ENCODE results near the gene PLA2G7.
"Not testable (repeated sequence)": the region's sequence is repeated elsewhere in the genome, so short reads cannot be mapped to it uniquely, and the experiment has no call there.

Gene PLA2G7

DNA sequence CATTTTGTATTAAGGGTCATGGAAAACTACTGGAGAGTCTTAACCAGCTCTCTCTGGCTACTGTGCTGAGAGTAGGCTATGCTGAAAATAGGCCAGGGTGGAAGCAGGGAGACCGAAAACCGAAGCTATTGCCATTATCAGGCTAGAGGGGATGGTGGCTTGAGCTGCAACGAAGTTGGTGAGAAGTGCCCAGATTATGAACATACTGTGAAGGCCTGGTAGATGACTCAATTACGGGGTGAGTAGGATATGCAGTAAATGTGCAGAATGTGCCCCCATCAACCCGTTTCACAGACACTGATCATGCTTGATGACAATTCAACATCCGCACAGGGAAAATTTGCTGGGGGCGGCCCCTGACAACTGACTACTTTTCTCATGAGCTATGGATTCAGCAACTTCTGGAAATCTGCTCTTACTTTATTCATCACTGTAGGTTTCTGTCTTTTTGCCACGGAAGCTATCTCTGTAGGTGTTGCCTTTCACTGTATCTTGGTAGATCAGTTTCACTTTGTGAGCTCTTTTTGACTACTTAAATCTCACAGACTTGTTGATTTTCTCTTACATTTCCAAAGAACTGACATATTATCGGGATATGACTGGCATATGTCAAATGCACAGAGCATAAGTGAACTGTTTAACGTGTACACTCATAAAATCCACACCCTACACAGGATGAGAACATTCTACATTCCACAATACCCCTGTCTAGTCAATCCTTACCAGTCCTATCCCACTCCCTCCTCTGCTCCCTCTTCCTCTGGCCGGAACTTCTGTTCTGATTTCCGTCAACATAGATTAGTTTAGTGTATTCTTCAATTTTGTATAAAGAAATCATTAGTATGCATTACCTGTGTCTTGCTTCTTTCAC lies 42.5 kb upstream of the PLA2G7 start:
- no peak for DNase-seq
- Histone ChIP-seq H2BK15ac (ENCODE audit: low read depth, poor library complexity, severe bottlenecking) (no peak overlapping the region), H3K9me3 (ENCODE audit: control insufficient read depth, low read length) (no peaks in the 10 kb centered on the region), H2BK12ac (ENCODE audit: low read length in 2 of 2) (no peak overlapping the region), H3K4me1 (ENCODE audit: control insufficient read depth, insufficient read depth, low read depth, low read length) (no peaks in the 10 kb centered on the region), H3K14ac (ENCODE audit: low read length in 2 of 2) (no peak overlapping the region), H3K79me1 (replicated peaks; ENCODE audit: low read length, poor library complexity, severe bottlenecking) (no peaks in the 10 kb centered on the region), H4K8ac (ENCODE audit: low read length) (no peak overlapping the region), H3K4ac (ENCODE audit: low read depth in 1 of 2, low read length in 2 of 2) (no peak overlapping the region), H2AK5ac (ENCODE audit: low read length, severe bottlenecking) (no peak overlapping the region), H3K36me3 (ENCODE audit: control insufficient read depth in 1 of 2, insufficient read depth in 2 of 2, low read depth in 1 of 2, low read length in 2 of 2) (no peaks in the 10 kb centered on the region), H3K27ac (ENCODE audit: low read length, poor library complexity, severe bottlenecking) (no peak overlapping the region), H4K91ac (ENCODE audit: low read length) (no peak overlapping the region), H3K18ac (ENCODE audit: low read depth in 1 of 2, low read length in 2 of 2) (no peak overlapping the region), H3K9ac (ENCODE audit: low read length) (no peak overlapping the region), H2AFZ (ENCODE audit: low read depth, low read length) (no peak overlapping the region), H3K4me3 (ENCODE audit: insufficient read depth in 1 of 2, low read depth in 1 of 2, low read length in 2 of 2) (no peak overlapping the region), H2BK120ac (ENCODE audit: low read depth, low read length) (no peak overlapping the region), H3K4me2 (ENCODE audit: low read length, poor library complexity, severe bottlenecking) (no peak overlapping the region), H3K27me3 (ENCODE audit: control insufficient read depth in 1 of 2, insufficient read depth in 1 of 2, low read length in 2 of 2) (peaks cover 0 to 2% of the 10 kb centered on the region in 2 experiments), H2BK5ac (ENCODE audit: low read depth, low read length, poor library complexity, severe bottlenecking) (no peak overlapping the region), H3K23ac (ENCODE audit: low read length in 2 of 2) (no peak overlapping the region)
- WGBS, result 85% methylated on average over 10 of the region's 12 CpGs

DNA sequence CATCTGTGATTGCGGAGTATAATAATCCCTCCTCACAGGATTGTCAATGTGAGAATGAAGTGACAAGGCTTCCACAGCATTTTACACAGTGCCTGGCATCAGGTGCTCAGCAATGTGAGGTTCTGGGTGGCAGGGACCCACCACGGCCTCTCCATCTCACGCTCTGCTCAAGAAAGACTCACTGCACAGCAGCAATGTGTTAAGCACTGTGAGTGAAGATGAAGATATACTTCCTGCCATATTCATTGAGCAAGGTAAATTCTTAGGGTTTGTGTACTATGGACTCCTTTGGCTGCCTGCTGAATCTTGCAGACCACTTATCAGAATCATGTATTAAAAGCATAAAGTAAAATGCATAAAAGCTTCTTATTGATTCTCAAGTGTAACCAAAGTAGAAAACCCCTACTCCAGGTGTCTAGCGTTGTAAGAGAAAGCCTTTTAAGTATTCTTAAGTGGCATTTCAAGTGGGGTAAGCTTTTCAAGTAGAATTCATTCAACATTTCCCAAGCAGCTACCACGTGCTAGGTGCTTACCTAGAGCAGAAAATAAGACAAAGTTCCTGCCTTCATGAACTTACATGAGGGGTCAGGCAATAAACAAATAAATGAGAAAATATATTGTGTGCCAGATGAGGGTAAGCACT lies 41.0 kb upstream of the PLA2G7 start:
- H2BK12ac ChIP-seq (ENCODE audit: low read length in 2 of 2), result no peak overlapping the region
- H4K8ac ChIP-seq (ENCODE audit: low read length), result no peak overlapping the region
- no peak overlapping the region for H2AFZ ChIP-seq (ENCODE audit: low read depth, low read length)
- H3K27me3 ChIP-seq (ENCODE audit: control insufficient read depth in 1 of 2, insufficient read depth in 1 of 2, low read length in 2 of 2), result peaks cover 0 to 4% of the 10 kb centered on the region in 2 experiments
- no peaks in the 10 kb centered on the region for H3K4me1 ChIP-seq (ENCODE audit: control insufficient read depth, insufficient read depth, low read depth, low read length)
- no peak overlapping the region for H3K23ac ChIP-seq (ENCODE audit: low read length in 2 of 2)
- no peak overlapping the region for H3K4ac ChIP-seq (ENCODE audit: low read depth in 1 of 2, low read length in 2 of 2)
- H2BK5ac ChIP-seq (ENCODE audit: low read depth, low read length, poor library complexity, severe bottlenecking), result no peak overlapping the region
- no peak overlapping the region for H3K9ac ChIP-seq (ENCODE audit: low read length)
- no peak overlapping the region for H2BK15ac ChIP-seq (ENCODE audit: low read depth, poor library complexity, severe bottlenecking)
- no peaks in the 10 kb centered on the region for H3K36me3 ChIP-seq (ENCODE audit: control insufficient read depth in 1 of 2, insufficient read depth in 2 of 2, low read depth in 1 of 2, low read length in 2 of 2)
- H3K27ac ChIP-seq (ENCODE audit: low read length, poor library complexity, severe bottlenecking), result no peak overlapping the region
- no peaks in the 10 kb centered on the region for H3K9me3 ChIP-seq (ENCODE audit: control insufficient read depth, low read length)
- H3K4me2 ChIP-seq (ENCODE audit: low read length, poor library complexity, severe bottlenecking), result no peak overlapping the region
- WGBS, result 85% methylated on average over 4 of the region's 5 CpGs
- no peak for DNase-seq
- H3K4me3 ChIP-seq (ENCODE audit: insufficient read depth in 1 of 2, low read depth in 1 of 2, low read length in 2 of 2), result no peak overlapping the region
- no peak overlapping the region for H3K18ac ChIP-seq (ENCODE audit: low read depth in 1 of 2, low read length in 2 of 2)
- H3K14ac ChIP-seq (ENCODE audit: low read length in 2 of 2), result no peak overlapping the region
- no peaks in the 10 kb centered on the region for H3K79me1 ChIP-seq (replicated peaks; ENCODE audit: low read length, poor library complexity, severe bottlenecking)
- no peak overlapping the region for H2BK120ac ChIP-seq (ENCODE audit: low read depth, low read length)
- no peak overlapping the region for H2AK5ac ChIP-seq (ENCODE audit: low read length, severe bottlenecking)
- no peak overlapping the region for H4K91ac ChIP-seq (ENCODE audit: low read length)

DNA sequence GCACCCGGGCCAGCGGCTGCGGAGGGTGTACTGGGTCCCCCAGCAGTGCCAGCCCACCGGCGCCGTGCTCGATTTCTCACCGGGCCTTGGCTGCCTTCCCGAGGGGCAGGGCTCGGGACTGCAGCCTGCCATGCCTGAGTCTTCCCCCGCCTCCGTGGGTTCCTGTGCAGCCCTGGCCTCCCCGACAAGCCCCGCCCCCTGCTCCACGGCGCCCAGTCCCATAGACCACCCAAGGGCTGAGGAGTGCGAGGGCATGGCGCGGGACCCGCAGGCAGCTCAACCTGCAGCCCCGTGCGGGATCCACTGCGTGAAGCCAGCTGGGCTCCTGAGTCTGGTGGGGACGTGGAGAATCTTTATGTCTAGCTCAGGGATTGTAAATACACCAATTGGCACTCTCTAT lies 39.6 kb upstream of the PLA2G7 start:
- DNase-seq; H3K4me1 ChIP-seq (ENCODE audit: control insufficient read depth, insufficient read depth, low read depth, low read length); H2BK12ac ChIP-seq (ENCODE audit: low read length in 2 of 2); H3K18ac ChIP-seq (ENCODE audit: low read depth in 1 of 2, low read length in 2 of 2); H3K9me3 ChIP-seq (ENCODE audit: control insufficient read depth, low read length); H3K4me2 ChIP-seq (ENCODE audit: low read length, poor library complexity, severe bottlenecking); H2BK5ac ChIP-seq (ENCODE audit: low read depth, low read length, poor library complexity, severe bottlenecking); H3K4me3 ChIP-seq (ENCODE audit: insufficient read depth in 1 of 2, low read depth in 1 of 2, low read length in 2 of 2); H3K14ac ChIP-seq (ENCODE audit: low read length in 2 of 2); H2BK120ac ChIP-seq (ENCODE audit: low read depth, low read length); H3K27ac ChIP-seq (ENCODE audit: low read length, poor library complexity, severe bottlenecking); H4K8ac ChIP-seq (ENCODE audit: low read length); H2BK15ac ChIP-seq (ENCODE audit: low read depth, poor library complexity, severe bottlenecking); H3K27me3 ChIP-seq (ENCODE audit: control insufficient read depth in 1 of 2, insufficient read depth in 1 of 2, low read length in 2 of 2); H3K9ac ChIP-seq (ENCODE audit: low read length); H3K23ac ChIP-seq (ENCODE audit: low read length in 2 of 2); H2AFZ ChIP-seq (ENCODE audit: low read depth, low read length); H3K36me3 ChIP-seq (ENCODE audit: control insufficient read depth in 1 of 2, insufficient read depth in 2 of 2, low read depth in 1 of 2, low read length in 2 of 2); H3K4ac ChIP-seq (ENCODE audit: low read depth in 1 of 2, low read length in 2 of 2); H2AK5ac ChIP-seq (ENCODE audit: low read length, severe bottlenecking); H3K79me1 ChIP-seq (replicated peaks; ENCODE audit: low read length, poor library complexity, severe bottlenecking); H4K91ac ChIP-seq (ENCODE audit: low read length): not testable (repeated sequence)
- 95% methylated on average over 20 of the region's 24 CpGs for WGBS

DNA sequence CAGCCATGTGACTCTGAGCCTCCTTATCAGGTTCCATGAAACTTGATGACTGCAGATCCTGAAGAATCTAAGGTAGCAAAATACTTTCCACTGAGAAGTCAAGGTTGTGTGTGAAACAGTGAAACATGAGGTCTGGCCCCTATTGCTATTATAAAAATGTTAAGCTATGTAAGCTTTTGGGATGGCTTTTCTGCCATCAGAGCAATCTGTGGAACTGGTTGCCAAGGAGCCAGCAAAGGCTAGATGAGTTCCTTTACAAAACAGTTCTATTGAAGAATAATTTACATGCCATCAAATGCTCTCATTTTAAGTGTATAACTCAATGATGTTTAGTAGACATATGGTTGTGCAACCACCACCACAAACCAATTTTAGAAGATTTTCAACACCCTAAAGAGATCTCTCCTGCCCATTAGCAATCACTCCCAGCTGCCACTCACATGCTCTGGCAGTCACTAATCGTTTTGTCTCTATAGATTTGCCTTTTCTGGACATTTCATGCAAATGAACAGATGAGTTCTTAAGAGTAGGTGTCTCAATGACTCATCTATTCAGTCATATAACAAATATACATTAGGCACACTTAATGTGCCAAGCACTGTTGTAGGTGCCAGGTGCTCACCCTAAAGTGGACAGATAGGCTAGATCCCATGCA lies 38.2 kb upstream of the PLA2G7 start:
- Histone ChIP-seq H2BK15ac (ENCODE audit: low read depth, poor library complexity, severe bottlenecking) (no peak overlapping the region), H2AFZ (ENCODE audit: low read depth, low read length) (no peak overlapping the region), H4K91ac (ENCODE audit: low read length) (no peak overlapping the region), H2BK12ac (ENCODE audit: low read length in 2 of 2) (no peak overlapping the region), H3K27ac (ENCODE audit: low read length, poor library complexity, severe bottlenecking) (no peak overlapping the region), H3K36me3 (ENCODE audit: control insufficient read depth in 1 of 2, insufficient read depth in 2 of 2, low read depth in 1 of 2, low read length in 2 of 2) (no peaks in the 10 kb centered on the region), H2AK5ac (ENCODE audit: low read length, severe bottlenecking) (no peak overlapping the region), H3K79me1 (replicated peaks; ENCODE audit: low read length, poor library complexity, severe bottlenecking) (no peaks in the 10 kb centered on the region), H3K23ac (ENCODE audit: low read length in 2 of 2) (no peak overlapping the region), H3K4me3 (ENCODE audit: insufficient read depth in 1 of 2, low read depth in 1 of 2, low read length in 2 of 2) (no peak overlapping the region), H3K27me3 (ENCODE audit: control insufficient read depth in 1 of 2, insufficient read depth in 1 of 2, low read length in 2 of 2) (peaks cover 0 to 2% of the 10 kb centered on the region in 2 experiments), H3K9ac (ENCODE audit: low read length) (no peak overlapping the region), H2BK5ac (ENCODE audit: low read depth, low read length, poor library complexity, severe bottlenecking) (no peak overlapping the region), H3K4me2 (ENCODE audit: low read length, poor library complexity, severe bottlenecking) (no peak overlapping the region), H3K9me3 (ENCODE audit: control insufficient read depth, low read length) (no peaks in the 10 kb centered on the region), H3K18ac (ENCODE audit: low read depth in 1 of 2, low read length in 2 of 2) (no peak overlapping the region), H4K8ac (ENCODE audit: low read length) (no peak overlapping the region), H3K4me1 (ENCODE audit: control insufficient read depth, insufficient read depth, low read depth, low read length) (no peaks in the 10 kb centered on the region), H3K14ac (ENCODE audit: low read length in 2 of 2) (no peak overlapping the region), H3K4ac (ENCODE audit: low read depth in 1 of 2, low read length in 2 of 2) (no peak overlapping the region), H2BK120ac (ENCODE audit: low read depth, low read length) (no peak overlapping the region)
- WGBS, result no CpG with 5 or more reads among the region's 1 CpG
- DNase-seq, result no peak
